Measurements from ENCODE around the gene AHNAK.
"Not testable (repeated sequence)": the region's sequence is repeated elsewhere in the genome, so short reads cannot be mapped to it uniquely, and the experiment has no call there.

AHNAK gene

DNA sequence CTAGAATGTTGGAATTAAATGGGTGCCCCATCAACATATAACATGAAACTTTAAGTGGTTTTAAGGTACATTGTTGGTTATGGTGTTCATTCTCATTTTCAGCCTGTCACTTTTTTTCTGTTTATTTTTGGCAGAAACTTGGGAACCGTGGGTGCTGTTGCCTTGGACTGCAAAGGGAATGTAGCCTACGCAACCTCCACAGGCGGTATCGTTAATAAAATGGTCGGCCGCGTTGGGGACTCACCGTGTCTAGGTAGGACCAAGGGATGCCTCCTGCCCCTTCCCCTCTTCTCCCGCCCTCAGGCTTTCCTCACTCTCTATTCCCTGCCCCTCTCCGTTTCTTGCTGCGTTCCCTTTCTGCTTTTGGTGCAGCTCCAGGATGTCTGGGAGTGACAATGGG is 157.6 kb downstream of the AHNAK start:
- no peak for DNase-seq (ENCODE audit: low spot score)

DNA sequence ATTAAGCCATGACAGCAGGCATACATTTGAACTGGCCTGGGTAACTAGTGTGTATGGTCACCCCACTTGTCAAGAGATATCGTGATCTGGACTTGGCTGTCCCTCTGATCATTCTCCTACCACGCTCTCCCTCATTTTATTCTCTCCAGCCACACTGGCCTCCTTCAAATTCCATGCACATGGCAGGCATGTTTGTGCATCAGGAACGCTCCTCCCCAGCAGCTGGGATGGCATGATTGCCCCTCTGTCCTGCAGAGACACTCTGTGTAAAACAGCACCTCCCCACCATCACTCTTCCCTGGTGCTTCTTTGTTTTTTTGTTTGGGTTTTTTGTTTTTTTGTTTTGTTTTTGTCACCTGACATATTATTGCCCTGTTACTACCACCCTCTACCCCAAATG is 159.2 kb downstream of the AHNAK start:
- DNase-seq (ENCODE audit: low spot score): no peak

DNA sequence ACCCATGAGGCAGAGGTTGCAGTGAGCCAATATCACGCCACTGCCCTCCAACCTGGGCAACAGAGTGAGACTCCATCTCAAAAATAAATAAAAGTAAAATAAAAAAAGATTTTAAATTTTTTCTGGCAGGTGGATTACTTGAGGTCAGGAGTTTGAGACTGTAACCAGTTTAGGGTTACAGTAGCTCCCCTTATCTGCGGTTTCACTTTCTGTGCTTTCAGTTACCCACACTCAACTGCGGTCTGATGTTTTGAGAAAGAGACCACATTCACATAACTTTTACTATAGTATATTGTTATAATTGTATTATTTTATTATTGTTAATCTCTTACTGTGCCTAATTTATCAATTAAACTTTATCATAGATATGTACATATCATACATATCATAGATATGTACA is 160.5 kb downstream of the AHNAK start:
- DNase-seq (ENCODE audit: low spot score): not testable (repeated sequence)

DNA sequence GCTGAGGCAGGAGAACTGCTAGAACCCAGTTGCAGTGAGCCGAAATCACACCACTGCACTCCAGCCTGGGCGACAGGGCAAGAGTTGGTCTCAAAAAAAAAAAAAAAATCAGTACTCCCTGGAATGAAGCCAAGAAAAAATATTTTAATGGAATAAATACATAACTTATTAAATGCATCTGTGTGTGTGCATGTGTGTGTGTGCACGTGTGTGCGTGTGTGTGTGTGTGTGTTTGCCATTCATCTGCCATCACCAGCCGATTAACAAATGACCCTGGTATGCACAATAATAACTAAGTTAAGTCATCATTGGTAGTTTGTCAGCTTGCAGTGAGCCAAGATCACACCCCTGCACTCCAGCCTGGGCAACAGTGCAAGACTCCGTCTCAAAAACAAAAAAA is 162.8 kb downstream of the AHNAK start:
- DNase-seq (ENCODE audit: low spot score): no peak
